OCI-LY3 (cell line): ENCODE results near the gene ISYNA1.

ENCODE experiments used
- CTCF ChIP-seq: fragments of 200-600, 300-600 bp; sonication (generic); IDR thresholded peaks from 2 replicates; pipeline ENCODE4 v1.5.1; 2014; ENCODE audit warnings: antibody characterized with exemption, low read length, low read depth
- EZH2phosphoT487 ChIP-seq: fragments of 200-600 bp; shearing (Covaris generic); IDR thresholded peaks from 2 replicates; pipeline ENCODE4 v1.6.1; 2018; ENCODE audit warnings: antibody characterized with exemption, mixed run types, low read depth

GRCh38 chr19:18446145-18446810 is 8.3 kb upstream of the ISYNA1 start:
- TF ChIP-seq CTCF = no peak
- no peak for TF ChIP-seq EZH2phosphoT487
